ENCODE results near the gene ZFAND3. TPM values are rescaled to one million over a fixed set of nuclear protein-coding genes. Genes with fewer than 3 reads are reported as not detected.

ZFAND3 gene
- polyA plus RNA-seq, 1 donor from 2014 or later: 19.7 TPM

DNA sequence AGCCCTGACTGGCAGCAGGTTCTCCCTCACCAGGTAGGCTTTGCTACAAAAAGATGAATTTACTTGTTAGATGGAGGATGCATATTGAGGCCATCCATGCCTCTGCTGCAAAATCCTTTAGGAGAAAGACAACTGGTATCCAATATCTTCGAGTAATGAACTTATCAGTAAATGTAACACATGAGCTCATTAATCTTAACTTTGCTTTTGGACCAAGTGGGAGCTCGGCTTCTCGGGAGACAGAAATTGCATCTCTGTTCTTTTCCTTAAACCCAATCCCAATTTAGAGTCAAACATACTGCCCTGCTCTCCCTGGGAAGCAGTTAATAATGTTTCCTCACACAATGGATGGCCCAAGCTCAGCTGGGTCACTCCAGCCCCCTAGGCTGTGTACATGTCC is 330.5 kb downstream of the ZFAND3 start:
- H3K9me3 ChIP-seq (ENCODE audit: low read length): no peaks in the 10 kb centered on the region
- TF ChIP-seq MXI1 (conservative IDR thresholded peaks at IDR 0.05; ENCODE audit: poor library complexity, severe bottlenecking): no peak
- H3K9ac ChIP-seq (ENCODE audit: low read length): no peak overlapping the region
- H3K9me2 ChIP-seq (ENCODE audit: insufficient read depth, low read length): no peaks in the 10 kb centered on the region
- no peaks in the 10 kb centered on the region for H3F3A ChIP-seq (ENCODE audit: insufficient read depth, low read length, poor library complexity, severe bottlenecking)
- H4K20me1 ChIP-seq (ENCODE audit: insufficient read depth): no peaks in the 10 kb centered on the region
- H3K27me3 ChIP-seq (ENCODE audit: insufficient read depth, low read depth, low read length): no peaks in the 10 kb centered on the region
- H3K79me2 ChIP-seq (replicated peaks; ENCODE audit: insufficient read depth, low read length): no peaks in the 10 kb centered on the region
- H3K4me2 ChIP-seq (ENCODE audit: low read length): no peak overlapping the region
- no peaks in the 10 kb centered on the region for H3K36me3 ChIP-seq (ENCODE audit: insufficient read depth, low read length)
- no peak overlapping the region for H3K4me3 ChIP-seq (ENCODE audit: low read length)
- no peak overlapping the region for H3K27ac ChIP-seq (ENCODE audit: low read length)
- H2AFZ ChIP-seq (ENCODE audit: low read depth, low read length): no peak overlapping the region

DNA sequence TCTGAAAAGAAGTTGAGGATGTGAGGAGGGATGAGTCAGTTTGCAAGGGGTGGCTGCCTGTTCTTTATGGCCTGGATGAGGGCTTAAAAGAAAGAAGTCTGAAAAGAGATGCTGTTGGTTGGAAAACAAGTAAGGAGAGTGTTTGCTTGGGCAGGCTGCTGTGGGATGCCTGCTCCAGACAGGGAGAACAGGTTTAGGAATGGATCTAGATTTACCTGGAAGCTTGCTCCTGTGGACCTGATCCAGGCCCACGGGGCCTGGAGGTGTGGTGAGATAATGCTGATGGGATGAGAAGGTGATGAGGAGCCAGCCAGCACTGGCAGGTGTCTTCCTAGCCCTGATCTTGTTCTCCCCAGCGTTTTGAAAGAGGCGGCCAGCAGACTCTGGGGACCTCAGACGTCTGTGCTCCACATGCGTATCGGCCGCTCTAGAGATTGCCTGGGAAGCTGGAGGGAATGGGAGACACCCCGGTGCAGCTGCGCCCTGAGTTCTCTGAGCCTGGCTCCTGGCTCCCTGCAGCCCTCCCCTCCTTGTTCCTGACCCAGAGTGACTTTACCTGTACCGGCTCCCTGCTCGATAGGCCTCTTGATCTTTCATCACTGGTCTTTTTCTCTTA is 331.3 kb downstream of the ZFAND3 start:
- Histone ChIP-seq H3K27me3 (ENCODE audit: insufficient read depth, low read depth, low read length) (no peaks in the 10 kb centered on the region), H3K9ac (ENCODE audit: low read length) (no peak overlapping the region), H3K4me3 (ENCODE audit: low read length) (no peak overlapping the region), H3F3A (ENCODE audit: insufficient read depth, low read length, poor library complexity, severe bottlenecking) (no peaks in the 10 kb centered on the region), H3K27ac (ENCODE audit: low read length) (no peak overlapping the region), H3K79me2 (replicated peaks; ENCODE audit: insufficient read depth, low read length) (no peaks in the 10 kb centered on the region), H3K9me3 (ENCODE audit: low read length) (no peaks in the 10 kb centered on the region), H2AFZ (ENCODE audit: low read depth, low read length) (no peak overlapping the region), H3K9me2 (ENCODE audit: insufficient read depth, low read length) (no peaks in the 10 kb centered on the region), H3K36me3 (ENCODE audit: insufficient read depth, low read length) (no peaks in the 10 kb centered on the region), H3K4me2 (ENCODE audit: low read length) (no peak overlapping the region), H4K20me1 (ENCODE audit: insufficient read depth) (no peaks in the 10 kb centered on the region)
- TF ChIP-seq POLR2AphosphoS5 (IDR thresholded peaks at IDR 0.05): no peak
- TF ChIP-seq, protein P1, sequence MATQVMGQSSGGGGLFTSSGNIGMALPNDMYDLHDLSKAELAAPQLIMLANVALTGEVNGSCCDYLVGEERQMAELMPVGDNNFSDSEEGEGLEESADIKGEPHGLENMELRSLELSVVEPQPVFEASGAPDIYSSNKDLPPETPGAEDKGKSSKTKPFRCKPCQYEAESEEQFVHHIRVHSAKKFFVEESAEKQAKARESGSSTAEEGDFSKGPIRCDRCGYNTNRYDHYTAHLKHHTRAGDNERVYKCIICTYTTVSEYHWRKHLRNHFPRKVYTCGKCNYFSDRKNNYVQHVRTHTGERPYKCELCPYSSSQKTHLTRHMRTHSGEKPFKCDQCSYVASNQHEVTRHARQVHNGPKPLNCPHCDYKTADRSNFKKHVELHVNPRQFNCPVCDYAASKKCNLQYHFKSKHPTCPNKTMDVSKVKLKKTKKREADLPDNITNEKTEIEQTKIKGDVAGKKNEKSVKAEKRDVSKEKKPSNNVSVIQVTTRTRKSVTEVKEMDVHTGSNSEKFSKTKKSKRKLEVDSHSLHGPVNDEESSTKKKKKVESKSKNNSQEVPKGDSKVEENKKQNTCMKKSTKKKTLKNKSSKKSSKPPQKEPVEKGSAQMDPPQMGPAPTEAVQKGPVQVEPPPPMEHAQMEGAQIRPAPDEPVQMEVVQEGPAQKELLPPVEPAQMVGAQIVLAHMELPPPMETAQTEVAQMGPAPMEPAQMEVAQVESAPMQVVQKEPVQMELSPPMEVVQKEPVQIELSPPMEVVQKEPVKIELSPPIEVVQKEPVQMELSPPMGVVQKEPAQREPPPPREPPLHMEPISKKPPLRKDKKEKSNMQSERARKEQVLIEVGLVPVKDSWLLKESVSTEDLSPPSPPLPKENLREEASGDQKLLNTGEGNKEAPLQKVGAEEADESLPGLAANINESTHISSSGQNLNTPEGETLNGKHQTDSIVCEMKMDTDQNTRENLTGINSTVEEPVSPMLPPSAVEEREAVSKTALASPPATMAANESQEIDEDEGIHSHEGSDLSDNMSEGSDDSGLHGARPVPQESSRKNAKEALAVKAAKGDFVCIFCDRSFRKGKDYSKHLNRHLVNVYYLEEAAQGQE (IDR thresholded peaks at IDR 0.05; ENCODE audit: borderline replicate concordance): no peak
- TF ChIP-seq MXI1 (conservative IDR thresholded peaks at IDR 0.05; ENCODE audit: poor library complexity, severe bottlenecking): no peak
- no peak for TF ChIP-seq EP300 (conservative IDR thresholded peaks at IDR 0.05; ENCODE audit: poor library complexity, severe bottlenecking)
- TF ChIP-seq SMC3 (conservative IDR thresholded peaks at IDR 0.05; ENCODE audit: poor library complexity): no peak

DNA sequence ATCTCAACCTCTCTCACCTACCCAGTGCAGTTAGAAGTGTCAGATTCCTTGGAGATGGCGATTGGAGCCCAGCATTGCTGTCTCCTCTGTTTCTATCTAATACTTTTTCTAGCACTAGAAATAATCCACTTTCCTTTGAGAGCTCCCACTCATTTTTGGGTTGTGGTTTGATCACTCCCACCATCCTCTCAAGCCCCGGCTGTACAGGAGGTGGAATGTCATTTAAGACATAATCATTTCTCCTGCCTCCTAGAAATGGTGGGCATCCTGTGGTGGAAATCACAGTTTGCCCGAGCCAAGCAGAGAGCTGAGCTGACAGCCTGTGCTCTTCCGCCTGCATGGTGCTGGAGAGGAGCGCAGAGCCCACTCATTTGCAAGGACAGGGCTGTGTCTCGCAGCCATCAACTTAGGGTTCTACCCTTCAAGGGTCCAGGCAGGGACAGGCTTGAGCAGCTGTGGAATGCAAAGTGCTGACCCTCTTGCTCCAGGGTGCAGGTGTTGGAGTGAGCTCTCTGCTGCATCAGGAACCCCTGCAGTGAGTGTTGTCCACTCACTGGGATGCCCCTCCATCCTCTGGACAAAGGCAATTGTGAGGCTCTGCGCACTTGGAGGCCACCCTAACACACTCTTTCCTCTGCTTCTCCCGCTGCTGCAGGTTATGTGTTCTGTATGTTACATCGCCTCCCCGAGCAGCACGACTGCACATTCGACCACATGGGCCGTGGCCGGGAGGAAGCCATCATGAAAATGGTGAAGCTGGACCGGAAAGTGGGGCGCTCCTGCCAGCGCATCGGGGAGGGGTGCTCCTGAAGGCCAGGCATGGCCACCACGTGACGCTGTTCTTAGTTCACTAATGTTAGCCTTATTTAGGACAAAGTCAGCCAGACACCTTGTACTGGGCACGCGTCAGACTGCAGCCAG is 332.3 kb downstream of the ZFAND3 start:
- TF ChIP-seq TAF1 (IDR thresholded peaks at IDR 0.05; ENCODE audit: low read depth) (no peak), CTCF (IDR thresholded peaks at IDR 0.05; ENCODE audit: poor library complexity, severe bottlenecking) (no peak), MXI1 (conservative IDR thresholded peaks at IDR 0.05; ENCODE audit: poor library complexity, severe bottlenecking) (no peak), RAD21 (conservative IDR thresholded peaks at IDR 0.05) (no peak), SMC3 (conservative IDR thresholded peaks at IDR 0.05; ENCODE audit: poor library complexity) (no peak), EZH2 (IDR thresholded peaks at IDR 0.05; ENCODE audit: borderline replicate concordance, insufficient read depth, low read length, poor library complexity, severe bottlenecking) (no peak), POLR2AphosphoS5 (IDR thresholded peaks at IDR 0.05) (no peak), EP300 (conservative IDR thresholded peaks at IDR 0.05; ENCODE audit: poor library complexity, severe bottlenecking) (no peak)
- TF ChIP-seq, protein P1 (IDR thresholded peaks at IDR 0.05; ENCODE audit: borderline replicate concordance): no peak
- H3K36me3 ChIP-seq (ENCODE audit: insufficient read depth, low read length): no peaks in the 10 kb centered on the region
- H3K27ac ChIP-seq (ENCODE audit: low read length): no peak overlapping the region
- no peak overlapping the region for H3K9ac ChIP-seq (ENCODE audit: low read length)
- no peaks in the 10 kb centered on the region for H3K79me2 ChIP-seq (replicated peaks; ENCODE audit: insufficient read depth, low read length)
- no peak overlapping the region for H2AFZ ChIP-seq (ENCODE audit: low read depth, low read length)
- H3K4me3 ChIP-seq (ENCODE audit: low read length): no peak overlapping the region
- H3K4me2 ChIP-seq (ENCODE audit: low read length): no peak overlapping the region
- H3K9me2 ChIP-seq (ENCODE audit: insufficient read depth, low read length): no peaks in the 10 kb centered on the region
- H3K9me3 ChIP-seq (ENCODE audit: low read length): no peaks in the 10 kb centered on the region
- no peaks in the 10 kb centered on the region for H4K20me1 ChIP-seq (ENCODE audit: insufficient read depth)
- H3K27me3 ChIP-seq (ENCODE audit: insufficient read depth, low read depth, low read length): no peaks in the 10 kb centered on the region
- H3F3A ChIP-seq (ENCODE audit: insufficient read depth, low read length, poor library complexity, severe bottlenecking): no peaks in the 10 kb centered on the region

All from neural cell (in vitro differentiated cells).